ENCODE data around the gene ELOVL3. TPM values are rescaled to one million over a fixed set of nuclear protein-coding genes. Genes with fewer than 3 reads are reported as not detected.

Gene ELOVL3
- total and polyA plus RNA-seq, 2 of the 4 experiments (the other 2 are of a cell fraction), result 0.09 to 0.36 TPM

- WGBS, 2 experiments (ENCODE audit: extremely low coverage in 2 of 2, insufficient read length in 1 of 2), result no CpG with 5 or more reads among the region's 2 CpGs
- Histone ChIP-seq H3K4me1 (ENCODE audit: control insufficient read depth, insufficient read depth, low read length) (peaks cover 4% of the 10 kb centered on the region), H4K20me1 (ENCODE audit: insufficient read depth, low read length) (peaks cover 67% of the 10 kb centered on the region), H2BK120ac (ENCODE audit: low read depth, low read length) (no peak overlapping the region), H4K5ac (ENCODE audit: low read depth, low read length) (no peak overlapping the region), H3K4ac (ENCODE audit: low read depth, low read length) (no peak overlapping the region), H3K18ac (ENCODE audit: low read depth, low read length) (no peak overlapping the region), H3K27me3 (ENCODE audit: control insufficient read depth, insufficient read depth, low read length) (no peaks in the 10 kb centered on the region), H3K79me1 (ENCODE audit: low read depth in 1 of 2, low read length in 2 of 2) (peaks cover 30 to 68% of the 10 kb centered on the region in 2 experiments), H4K91ac (ENCODE audit: insufficient read depth, low read depth, low read length) (no peak overlapping the region), H3K9me1 (ENCODE audit: insufficient read depth, low read length) (peaks cover 15% of the 10 kb centered on the region), H3K4me3 (ENCODE audit: insufficient read depth, low read depth, low read length) (no peak overlapping the region), H3K9ac (ENCODE audit: low read depth, low read length) (no peak overlapping the region), H2AK5ac (ENCODE audit: low read depth, low read length) (no peak overlapping the region), H3K56ac (ENCODE audit: extremely low read depth, insufficient read depth, low read length) (no peak overlapping the region), H2AK9ac (replicated peaks; ENCODE audit: low read depth, low read length, poor library complexity) (no peak overlapping the region), H4K8ac (ENCODE audit: low read depth in 2 of 2, low read length in 2 of 2) (no peak overlapping the region), H3K9me3 (ENCODE audit: control insufficient read depth, insufficient read depth, low read length) (no peaks in the 10 kb centered on the region), H3K27ac (ENCODE audit: insufficient read depth, low read length) (no peak overlapping the region), H2BK15ac (ENCODE audit: low read depth, low read length) (no peak overlapping the region), H2BK20ac (ENCODE audit: low read depth, low read length) (no peak overlapping the region), H2BK5ac (ENCODE audit: low read depth, low read length, poor library complexity, severe bottlenecking) (no peak overlapping the region), H3K36me3 (ENCODE audit: control insufficient read depth, insufficient read depth, low read length) (peaks cover 3% of the 10 kb centered on the region; the same call in 1 of the 2 replicates), H3K23ac (ENCODE audit: low read depth, low read length) (no peak overlapping the region), H2AFZ (replicated peaks; ENCODE audit: low read length, poor library complexity) (no peak overlapping the region), H3K4me2 (ENCODE audit: low read depth, low read length) (no peak overlapping the region), H3K14ac (replicated peaks; ENCODE audit: low read depth, low read length) (no peak overlapping the region)
- ChIA-PET CTCF (no interaction called here), POLR2A (ENCODE audit: unreplicated experiment) (no interaction called here)
- TF ChIP-seq MXI1 (IDR thresholded peaks at IDR 0.05; ENCODE audit: borderline replicate concordance, low read depth, low read length) (no peak), SMC3 (IDR thresholded peaks at IDR 0.05; ENCODE audit: low read depth, low read length) (no peak), MAZ (IDR thresholded peaks at IDR 0.05; ENCODE audit: borderline replicate concordance, low read depth, low read length) (no peak), RCOR1 (IDR thresholded peaks at IDR 0.05; ENCODE audit: insufficient replicate concordance, low read length) (no peak), USF2 (IDR thresholded peaks at IDR 0.05; ENCODE audit: low read depth, low read length) (no peak), RFX5 (IDR thresholded peaks at IDR 0.05; ENCODE audit: low read depth, low read length) (no peak), CTCF (conservative IDR thresholded peaks at IDR 0.05; ENCODE audit: low read depth, low read length) (no peak)
- DNase-seq (no peak), ATAC-seq (ENCODE audit: low read depth) (no peak)
- dilution Hi-C loops (cut with HindIII; ENCODE audit: low sequenced_read_pairs, unreplicated experiment) (no loop called here), in situ Hi-C loops (cut with MboI; ENCODE audit: low sequenced_read_pairs) (no loop called here), intact Hi-C loops (cut with micrococcal nuclease) (no loop called here)
- no TSS peak for BruUV-seq (replicated peaks)
Measured at GRCh38 chr10:102275343-102275742, 49.2 kb downstream of the ELOVL3 start.

All from IMR-90 (cell line).